ENCODE data around the gene UBR2. TPM values are rescaled to one million over a fixed set of nuclear protein-coding genes. Genes with fewer than 3 reads are reported as not detected.

UBR2 gene
- total RNA-seq = 16.9 and 22.6 TPM in 2 replicates

GRCh38 chr6:42563697-42564505 is at the start of gene UBR2:
TSS of gene UBR2 (plus strand) at chr6:42564029. CDS start at chr6:42564320, 291 bp downstream.

GRCh38 chr6:42722497-42722896 is 158.7 kb downstream of the UBR2 start, which contains the start of gene PRPH2:
TSS of gene PRPH2 (minus strand) at chr6:42722597. CDS start at chr6:42722334, 263 bp downstream.

Other genes with a start within 250 kb of the UBR2 start
- 0.96 and 3.8 TPM in 2 replicates for gene TRERF1, start 112.1 kb upstream of the UBR2 start, total RNA-seq
- gene PRPH2, start 158.6 kb downstream of the UBR2 start, total RNA-seq = not detected in 2 replicates
- 28.7 and 44.1 TPM in 2 replicates for gene TBCC, start 182.1 kb downstream of the UBR2 start, total RNA-seq
- 2.7 and 5.3 TPM in 2 replicates for gene BICRAL, start 218.0 kb downstream of the UBR2 start, total RNA-seq